Measurements from ENCODE around the gene CCNT2. TPM values are rescaled to one million over a fixed set of nuclear protein-coding genes. Genes with fewer than 3 reads are reported as not detected.

CCNT2 gene
- total RNA-seq, 1 experiment from 2014 or later, result 32.6 TPM

- ATAC-seq (no peak), DNase-seq (ENCODE audit: low read depth, low spot score) (no peak)
- H3K9ac ChIP-seq (ENCODE audit: low read length), result no peak overlapping the region
- no peaks in the 10 kb centered on the region for H3K27me3 ChIP-seq (ENCODE audit: insufficient read depth, low read length)
- BruUV-seq (replicated peaks), result no TSS peak
- H3K27ac ChIP-seq (ENCODE audit: low read depth, low read length), result no peak overlapping the region
- no peaks in the 10 kb centered on the region for H3K36me3 ChIP-seq (ENCODE audit: control insufficient read depth in 1 of 2, insufficient read depth in 2 of 2, low read length in 2 of 2)
- no peak overlapping the region for H3K4me2 ChIP-seq (ENCODE audit: low read length)
- H3K9me3 ChIP-seq (ENCODE audit: control insufficient read depth in 1 of 2, insufficient read depth in 1 of 2, low read depth in 1 of 2, low read length in 2 of 2), result no peaks in the 10 kb centered on the region
- H2AFZ ChIP-seq (ENCODE audit: low read depth, low read length, poor library complexity, severe bottlenecking), result no peak overlapping the region
- ChIA-PET RAD21 (ENCODE audit: low non-redundant PET in 1 of 2, low total read pairs in 2 of 2, uncharacterized antibody in 2 of 2, unreplicated experiment in 2 of 2) (no interaction called here), POLR2A (no interaction called here), CTCF (no interaction called here)
- no peaks in the 10 kb centered on the region for H3K9me2 ChIP-seq (ENCODE audit: insufficient read depth)
- H3K4me3 ChIP-seq (replicated peaks in 1 of 2; ENCODE audit: low read depth in 1 of 2, low read length in 2 of 2), result no peak overlapping the region
- no peaks in the 10 kb centered on the region for H3K79me2 ChIP-seq (ENCODE audit: insufficient read depth, low read length)
- no peaks in the 10 kb centered on the region for H4K20me1 ChIP-seq (ENCODE audit: insufficient read depth)
- no peak for TF ChIP-seq JUND (IDR thresholded peaks at IDR 0.05)
- no peaks in the 10 kb centered on the region for H3K4me1 ChIP-seq (ENCODE audit: control insufficient read depth in 1 of 2, insufficient read depth in 2 of 2, low read length in 2 of 2)
- intact Hi-C loops (cut with micrococcal nuclease), result loop anchor here (10.0 kb wide), 1 partner anchor 1008 kb away; no protein-coding TSS in a partner anchor
Measured at GRCh38 chr2:134892282-134893035, 26.2 kb upstream of the CCNT2 start.

GRCh38 chr2:134897932-134898331, 20.7 kb upstream of the CCNT2 start:
- POLR2A ChIA-PET, result no interaction called here

More at GRCh38 chr2:134897932-134898331, 20.7 kb upstream of the CCNT2 start:
- Histone ChIP-seq H3K36me3 (ENCODE audit: control insufficient read depth in 1 of 2, insufficient read depth in 2 of 2, low read length in 2 of 2) (no peaks in the 10 kb centered on the region), H3K27ac (ENCODE audit: low read depth, low read length) (no peak overlapping the region), H2AFZ (ENCODE audit: low read depth, low read length, poor library complexity, severe bottlenecking) (no peak overlapping the region), H3K79me2 (ENCODE audit: insufficient read depth, low read length) (no peaks in the 10 kb centered on the region), H3K9ac (ENCODE audit: low read length) (no peak overlapping the region), H3K4me2 (ENCODE audit: low read length) (no peak overlapping the region), H3K9me2 (ENCODE audit: insufficient read depth) (no peaks in the 10 kb centered on the region), H4K20me1 (ENCODE audit: insufficient read depth) (no peaks in the 10 kb centered on the region), H3K4me1 (ENCODE audit: control insufficient read depth in 1 of 2, insufficient read depth in 2 of 2, low read length in 2 of 2) (no peaks in the 10 kb centered on the region), H3K27me3 (ENCODE audit: insufficient read depth, low read length) (no peaks in the 10 kb centered on the region), H3K9me3 (ENCODE audit: control insufficient read depth in 1 of 2, insufficient read depth in 1 of 2, low read depth in 1 of 2, low read length in 2 of 2) (no peaks in the 10 kb centered on the region), H3K4me3 (replicated peaks in 1 of 2; ENCODE audit: low read depth in 1 of 2, low read length in 2 of 2) (no peak overlapping the region)
- RAD21 ChIA-PET (ENCODE audit: low non-redundant PET in 1 of 2, low total read pairs in 2 of 2, uncharacterized antibody in 2 of 2, unreplicated experiment in 2 of 2), result interaction anchor here (0.9 to 1.1 kb wide), 2 partner anchors 15 to 437 kb away, joined by 3 read pairs; no protein-coding TSS in a partner anchor
- intact Hi-C loops (cut with micrococcal nuclease), result loop anchor here (1.0 to 10.0 kb wide), 4 partner anchors 115 to 1013 kb away; no protein-coding TSS in a partner anchor
- peak; percentile 71 for TF ChIP-seq RAD21 (IDR thresholded peaks at IDR 0.05; ENCODE audit: low read depth)
- TF ChIP-seq ATF3 (IDR thresholded peaks at IDR 0.05), result no peak
- TF ChIP-seq ZFX (IDR thresholded peaks at IDR 0.05), result no peak
- TF ChIP-seq CTCF (IDR thresholded peaks at IDR 0.05 in 2 of 3, conservative IDR thresholded peaks at IDR 0.05 in 1 of 3; ENCODE audit: borderline replicate concordance in 1 of 3, insufficient read depth in 1 of 3, low read depth in 2 of 3, low read length in 2 of 3), result peak; percentile 28 to 77 (median 43); a peak in 4 of 6 replicates
- TF ChIP-seq CBX3 (IDR thresholded peaks at IDR 0.05; ENCODE audit: low read depth), result no peak
- TF ChIP-seq SIN3A (IDR thresholded peaks at IDR 0.05; ENCODE audit: low read depth), result 0 out of 2 replicates have a peak, but pooled peaks have one; percentile 20
- no TSS peak for BruUV-seq (replicated peaks)
- no peak for ATAC-seq
- CTCF ChIA-PET, result interaction anchor here (0.9 to 1.2 kb wide), 4 partner anchors 19 to 437 kb away, joined by 3 to 14 read pairs (median 8); no protein-coding TSS in a partner anchor
- peak; percentile 15 for DNase-seq (ENCODE audit: low read depth, low spot score)
